ENCODE results near the gene DPF3. TPM values are rescaled to one million over a fixed set of nuclear protein-coding genes. Genes with fewer than 3 reads are reported as not detected.

Gene DPF3
- total RNA-seq, 6 experiments from 2014 or later: 4.1 to 6.6 (median 5.4) TPM

DNA sequence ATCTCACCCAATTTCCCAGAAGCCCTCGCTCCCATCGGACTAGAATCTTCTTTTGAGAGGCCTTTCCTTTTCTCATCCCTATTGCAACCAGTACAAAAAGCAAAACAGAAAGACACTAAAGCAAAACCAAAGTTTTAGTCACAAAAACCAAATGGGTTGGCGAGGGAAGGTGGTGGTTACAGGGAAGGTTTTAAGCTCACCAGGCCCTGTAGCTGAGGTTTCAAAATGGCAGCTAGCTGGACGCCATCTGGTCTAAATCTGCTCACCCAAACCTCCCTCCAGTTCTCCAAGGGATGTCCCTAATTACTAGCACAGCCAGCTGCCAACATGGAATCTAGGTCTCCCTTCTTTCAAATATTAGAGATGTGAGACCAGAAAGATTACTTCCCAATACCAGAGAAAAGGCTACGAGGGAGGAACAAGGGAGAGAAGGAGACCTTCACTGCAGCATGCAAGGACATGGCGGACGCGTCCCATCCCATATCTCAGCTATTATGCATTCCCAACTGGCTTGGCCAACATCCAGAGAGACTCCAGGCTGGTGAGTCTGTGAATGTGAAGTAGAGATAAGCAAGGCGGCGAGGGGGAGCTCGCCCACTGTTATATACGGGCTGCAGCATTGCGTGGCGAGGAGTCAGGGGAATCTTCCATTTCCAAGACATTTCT, 70.8 kb downstream of the DPF3 start:
- no peak overlapping the region for H3K27ac Mint-ChIP-seq
- no peak overlapping the region for H3K4me3 Mint-ChIP-seq
- H3K27me3 Mint-ChIP-seq (ENCODE audit: insufficient read depth): no peaks in the 10 kb centered on the region
- no peaks in the 10 kb centered on the region; the same call in 1 of the 2 replicates for H3K36me3 Mint-ChIP-seq (ENCODE audit: low read depth)
- TF ChIP-seq, protein P1, sequence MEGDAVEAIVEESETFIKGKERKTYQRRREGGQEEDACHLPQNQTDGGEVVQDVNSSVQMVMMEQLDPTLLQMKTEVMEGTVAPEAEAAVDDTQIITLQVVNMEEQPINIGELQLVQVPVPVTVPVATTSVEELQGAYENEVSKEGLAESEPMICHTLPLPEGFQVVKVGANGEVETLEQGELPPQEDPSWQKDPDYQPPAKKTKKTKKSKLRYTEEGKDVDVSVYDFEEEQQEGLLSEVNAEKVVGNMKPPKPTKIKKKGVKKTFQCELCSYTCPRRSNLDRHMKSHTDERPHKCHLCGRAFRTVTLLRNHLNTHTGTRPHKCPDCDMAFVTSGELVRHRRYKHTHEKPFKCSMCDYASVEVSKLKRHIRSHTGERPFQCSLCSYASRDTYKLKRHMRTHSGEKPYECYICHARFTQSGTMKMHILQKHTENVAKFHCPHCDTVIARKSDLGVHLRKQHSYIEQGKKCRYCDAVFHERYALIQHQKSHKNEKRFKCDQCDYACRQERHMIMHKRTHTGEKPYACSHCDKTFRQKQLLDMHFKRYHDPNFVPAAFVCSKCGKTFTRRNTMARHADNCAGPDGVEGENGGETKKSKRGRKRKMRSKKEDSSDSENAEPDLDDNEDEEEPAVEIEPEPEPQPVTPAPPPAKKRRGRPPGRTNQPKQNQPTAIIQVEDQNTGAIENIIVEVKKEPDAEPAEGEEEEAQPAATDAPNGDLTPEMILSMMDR (IDR thresholded peaks at IDR 0.05): no peak
- DNase-seq: no peak
- H3K9me3 Mint-ChIP-seq: no peaks in the 10 kb centered on the region
- peaks cover 11% of the 10 kb centered on the region for H3K4me1 Mint-ChIP-seq (ENCODE audit: low read depth)

DNA sequence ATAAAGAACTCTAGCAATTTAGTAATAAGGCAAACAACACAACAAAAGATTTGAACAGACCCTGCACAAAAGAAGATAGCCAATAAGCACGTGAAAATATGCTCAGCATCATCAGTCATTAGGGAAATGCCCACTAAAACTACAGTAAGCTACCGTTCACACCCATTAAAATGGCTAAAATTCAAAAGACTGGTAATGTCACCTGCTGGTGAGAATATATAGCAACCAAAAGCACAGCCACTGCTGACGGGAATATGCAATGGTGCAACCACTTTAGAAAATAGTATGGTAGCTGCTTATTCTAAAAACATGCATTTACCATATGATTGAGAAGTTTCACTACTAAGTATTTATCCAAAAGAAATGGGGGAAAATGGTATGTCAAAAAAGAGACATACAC, 74.9 kb downstream of the DPF3 start:
- DNase-seq: no peak
- peaks cover 6% of the 10 kb centered on the region for H3K4me1 Mint-ChIP-seq (ENCODE audit: low read depth)
- H3K9me3 Mint-ChIP-seq: no peaks in the 10 kb centered on the region
- no peaks in the 10 kb centered on the region; the same call in 1 of the 2 replicates for H3K27me3 Mint-ChIP-seq (ENCODE audit: insufficient read depth)
- H3K36me3 Mint-ChIP-seq (ENCODE audit: low read depth): no peaks in the 10 kb centered on the region; the same call in 1 of the 2 replicates
- no peak overlapping the region for H3K27ac Mint-ChIP-seq
- TF ChIP-seq, protein P1 (IDR thresholded peaks at IDR 0.05): no peak; the same call in 1 of the 2 replicates
- no peak overlapping the region for H3K4me3 Mint-ChIP-seq

- Mint-ChIP-seq H3K4me3 (no peak overlapping the region), H3K27ac (no peak overlapping the region), H3K4me1 (ENCODE audit: low read depth) (peaks cover 5% of the 10 kb centered on the region), H3K27me3 (ENCODE audit: insufficient read depth) (no peaks in the 10 kb centered on the region; the same call in 1 of the 2 replicates), H3K36me3 (ENCODE audit: low read depth) (no peaks in the 10 kb centered on the region), H3K9me3 (no peaks in the 10 kb centered on the region)
- TF ChIP-seq, protein P1 (IDR thresholded peaks at IDR 0.05): no peak
- no peak for DNase-seq
Measured at GRCh38 chr14:72816287-72816686, 77.6 kb downstream of the DPF3 start.

GRCh38 chr14:72815430-72815829, 78.5 kb downstream of the DPF3 start:
- TF ChIP-seq, protein P1 (IDR thresholded peaks at IDR 0.05): no peak
- Mint-ChIP-seq H3K27me3 (ENCODE audit: insufficient read depth) (no peaks in the 10 kb centered on the region; the same call in 1 of the 2 replicates), H3K9me3 (no peaks in the 10 kb centered on the region), H3K4me1 (ENCODE audit: low read depth) (peaks cover 7% of the 10 kb centered on the region), H3K4me3 (no peak overlapping the region), H3K36me3 (ENCODE audit: low read depth) (no peaks in the 10 kb centered on the region; the same call in 1 of the 2 replicates), H3K27ac (no peak overlapping the region)
- DNase-seq: no peak

DNA sequence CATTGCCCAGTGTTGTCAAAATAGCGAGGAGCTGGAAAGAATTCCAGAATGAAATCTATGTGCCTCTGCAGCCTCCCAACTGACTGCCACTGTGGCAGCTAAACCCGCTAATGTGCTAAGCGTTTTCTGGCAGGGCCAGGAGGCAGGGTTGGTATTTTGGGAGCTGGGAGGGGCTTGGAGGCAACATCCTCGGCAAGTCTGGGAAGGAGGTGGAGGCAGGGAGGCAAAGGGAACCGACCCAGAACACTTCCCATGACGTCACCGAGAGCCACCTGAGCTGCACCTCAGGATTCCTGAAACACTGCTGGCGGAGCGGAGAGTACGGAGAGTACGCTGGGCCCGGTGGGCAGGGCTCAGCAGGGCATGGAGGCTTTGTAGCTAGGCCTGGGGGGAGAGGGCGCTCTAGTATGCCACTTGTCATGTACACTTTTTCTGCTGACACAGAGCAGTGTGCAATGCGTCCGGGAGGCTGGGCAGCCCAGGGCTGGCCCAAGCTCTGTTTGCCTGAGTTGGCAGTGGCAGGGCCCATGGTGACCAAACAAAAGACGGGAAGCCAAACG, 81.5 kb downstream of the DPF3 start:
- no peaks in the 10 kb centered on the region; the same call in 1 of the 2 replicates for H3K27me3 Mint-ChIP-seq (ENCODE audit: insufficient read depth)
- TF ChIP-seq, protein P1 (IDR thresholded peaks at IDR 0.05): no peak
- peaks cover 7% of the 10 kb centered on the region for H3K4me1 Mint-ChIP-seq (ENCODE audit: low read depth)
- no peak for DNase-seq
- H3K4me3 Mint-ChIP-seq: no peak overlapping the region
- no peaks in the 10 kb centered on the region for H3K9me3 Mint-ChIP-seq
- no peak overlapping the region for H3K27ac Mint-ChIP-seq
- H3K36me3 Mint-ChIP-seq (ENCODE audit: low read depth): no peaks in the 10 kb centered on the region; the same call in 1 of the 2 replicates
